AG04450 (cell line): ENCODE results near the gene EHMT1. TPM values are rescaled to one million over a fixed set of nuclear protein-coding genes. Genes with fewer than 3 reads are reported as not detected.

ENCODE experiments used
- CTCF ChIA-PET: fragments of 300-600, 350-600 bp; formaldehyde crosslinking; extraction: SDS; loops from one replicate; lab custom pipeline; 2022; ENCODE audit warnings: antibody characterized with exemption, inconsistent platforms; lab: Charles Lee
- POLR2A ChIA-PET: fragments of 350-600 bp; formaldehyde crosslinking; extraction: SDS; loops from one replicate; lab custom pipeline; 2021; ENCODE audit warnings: antibody characterized with exemption, inconsistent platforms; lab: Yijun Ruan, JAX
- DNase-seq: peaks from one replicate; pipeline ENCODE4 v3.0.0-alpha.2; 2011; ENCODE audit warnings: low read depth, low spot score
- H3K27ac ChIP-seq: one replicate; pipeline ENCODE4 v1.5.1; 2012; ENCODE audit warnings: low read depth, low read length, control low read depth
- H3K27me3 ChIP-seq: one replicate; pipeline ENCODE4 v1.6.0; 2012; ENCODE audit warnings: low read length; ENCODE audit not compliant: control insufficient read depth, insufficient read depth
- H3K4me3 ChIP-seq: 2 replicates; pipeline ENCODE4 v1.5.1; 2011; ENCODE audit warnings: mild to moderate bottlenecking, low read depth, low read length, control low read depth
- H3K9me3 ChIP-seq: 2 replicates; pipeline ENCODE4 v1.5.1; 2012; ENCODE audit warnings: low read length; ENCODE audit not compliant: control insufficient read depth, insufficient read depth
- CTCF ChIP-seq: IDR thresholded peaks from 2 replicates; pipeline ENCODE4 v1.5.1; 2011; ENCODE audit warnings: low read depth, low read length, control low read depth, inconsistent platforms
- polyA plus RNA-seq: library from polyadenylated mRNA; depleted of rRNA; stranded (reverse); fragments of >200 nt; gene quantifications from 2 replicates; pipeline ENCODE4 v1.2.3, GENCODE V29; 2011

The EHMT1 gene
- polyA plus RNA-seq, 1 experiment = 26.1 TPM

- ChIA-PET CTCF (no interaction called here), POLR2A (no interaction called here)
- no peak for DNase-seq
- H3K27ac ChIP-seq = no peak overlapping the region
- TF ChIP-seq CTCF = no peak
- no peaks in the 10 kb centered on the region for H3K27me3 ChIP-seq
- peaks cover 13% of the 10 kb centered on the region for H3K9me3 ChIP-seq
- H3K4me3 ChIP-seq = no peak overlapping the region
Measured at GRCh38 chr9:137843355-137843754, 224.6 kb downstream of the EHMT1 start.

GRCh38 chr9:137851516-137852267 is 232.9 kb downstream of the EHMT1 start:
- Histone ChIP-seq H3K4me3 (no peak overlapping the region), H3K27ac (no peak overlapping the region), H3K9me3 (peaks cover 11% of the 10 kb centered on the region), H3K27me3 (no peaks in the 10 kb centered on the region)
- no peak for TF ChIP-seq CTCF
- ChIA-PET CTCF (no interaction called here), POLR2A (no interaction called here)
- DNase-seq = no peak

GRCh38 chr9:137853392-137853995 is 234.7 kb downstream of the EHMT1 start:
- H3K9me3 ChIP-seq = peaks cover 12% of the 10 kb centered on the region
- no peak overlapping the region for H3K27ac ChIP-seq
- H3K27me3 ChIP-seq = no peaks in the 10 kb centered on the region
- ChIA-PET POLR2A (no interaction called here), CTCF (no interaction called here)
- no peak overlapping the region for H3K4me3 ChIP-seq
- DNase-seq = no peak
- no peak for TF ChIP-seq CTCF

GRCh38 chr9:137860361-137860760 is 241.6 kb downstream of the EHMT1 start:
- H3K27ac ChIP-seq = no peak overlapping the region
- no peak for DNase-seq
- no peaks in the 10 kb centered on the region for H3K27me3 ChIP-seq
- CTCF ChIA-PET = no interaction called here
- H3K4me3 ChIP-seq = no peak overlapping the region
- peaks cover 16% of the 10 kb centered on the region for H3K9me3 ChIP-seq
- no peak for TF ChIP-seq CTCF
- POLR2A ChIA-PET = no interaction called here

GRCh38 chr9:137865581-137866145 is 246.9 kb downstream of the EHMT1 start:
- ChIA-PET CTCF (no interaction called here), POLR2A (no interaction called here)
- no peak overlapping the region for H3K27ac ChIP-seq

More at GRCh38 chr9:137865581-137866145, 246.9 kb downstream of the EHMT1 start:
- no peak overlapping the region for H3K4me3 ChIP-seq
- H3K27me3 ChIP-seq = no peaks in the 10 kb centered on the region
- no peak for TF ChIP-seq CTCF
- H3K9me3 ChIP-seq = peaks cover 2% of the 10 kb centered on the region
- no peak for DNase-seq
